OCI-LY3 (cell line): ENCODE measurements around the gene PXN.
"Not testable (repeated sequence)": the region's sequence is repeated elsewhere in the genome, so short reads cannot be mapped to it uniquely, and the experiment has no call there.

ENCODE experiments used
- H2AFZ ChIP-seq: fragments of 200-600, 300-600 bp; shearing (Covaris generic); 2 replicates; pipeline ENCODE4 v1.6.0; 2014; ENCODE audit warnings: antibody characterized with exemption, low read depth, low read length
- H3K27ac ChIP-seq: fragments of 200-600, 300-600 bp; sonication (generic); 2 replicates; pipeline ENCODE4 v1.5.1; 2014; ENCODE audit warnings: mild to moderate bottlenecking, low read length, moderate library complexity, mixed read lengths
- H3K27me3 ChIP-seq: fragments of 200-600, 300-600 bp; sonication (generic); 2 replicates; pipeline ENCODE4 v1.6.1; 2014; ENCODE audit warnings: low read depth, low read length, mixed read lengths
- H3K36me3 ChIP-seq: fragments of 200-600, 300-600 bp; sonication (generic); replicated peaks from 2 replicates; pipeline ENCODE3; 2014; ENCODE audit warnings: low read depth, low read length, mixed read lengths
- H3K4me1 ChIP-seq: fragments of 300-600, 200-600 bp; sonication (generic); 2 replicates; pipeline ENCODE4 v1.6.1; 2014; ENCODE audit warnings: low read length, mixed read lengths
- H3K4me2 ChIP-seq: fragments of 200-600, 300-600 bp; sonication (generic); 2 replicates; pipeline ENCODE4 v1.6.1; 2014; ENCODE audit warnings: low read length, mixed read lengths
- H3K4me3 ChIP-seq: fragments of 300-600, 200-600 bp; sonication (generic); 2 replicates; pipeline ENCODE4 v1.5.1; 2014; ENCODE audit warnings: antibody characterized with exemption, mild to moderate bottlenecking, low read length, moderate library complexity
- H3K79me2 ChIP-seq: fragments of 300-600, 200-600 bp; shearing (Covaris generic); 2 replicates; pipeline ENCODE4 v1.6.1; 2014; ENCODE audit warnings: mild to moderate bottlenecking, low read length, mixed read lengths
- H3K9ac ChIP-seq: fragments of 300-600, 200-600 bp; shearing (Covaris generic); 2 replicates; pipeline ENCODE4 v1.6.0; 2014; ENCODE audit warnings: mild to moderate bottlenecking, low read length, moderate library complexity
- H3K9me3 ChIP-seq: fragments of 200-600, 300-600 bp; shearing (Covaris generic); 2 replicates; pipeline ENCODE4 v1.6.1; 2014; ENCODE audit warnings: low read length, mixed read lengths; ENCODE audit not compliant: insufficient read depth
- H4K20me1 ChIP-seq: fragments of 200-600, 300-600 bp; sonication (generic); 2 replicates; pipeline ENCODE4 v1.6.1; 2016; ENCODE audit warnings: low read length, mixed read lengths; ENCODE audit not compliant: insufficient read depth
- EZH2phosphoT487 ChIP-seq: fragments of 200-600 bp; shearing (Covaris generic); IDR thresholded peaks from 2 replicates; pipeline ENCODE4 v1.6.1; 2018; ENCODE audit warnings: antibody characterized with exemption, mixed run types, low read depth
- TF ChIP-seq, protein P1 (sequence below): fragments of 200-600, 300-600 bp; sonication (generic); IDR thresholded peaks from 2 replicates; pipeline ENCODE4 v1.5.1; 2014; ENCODE audit warnings: antibody characterized with exemption, low read length, low read depth

The PXN gene

DNA sequence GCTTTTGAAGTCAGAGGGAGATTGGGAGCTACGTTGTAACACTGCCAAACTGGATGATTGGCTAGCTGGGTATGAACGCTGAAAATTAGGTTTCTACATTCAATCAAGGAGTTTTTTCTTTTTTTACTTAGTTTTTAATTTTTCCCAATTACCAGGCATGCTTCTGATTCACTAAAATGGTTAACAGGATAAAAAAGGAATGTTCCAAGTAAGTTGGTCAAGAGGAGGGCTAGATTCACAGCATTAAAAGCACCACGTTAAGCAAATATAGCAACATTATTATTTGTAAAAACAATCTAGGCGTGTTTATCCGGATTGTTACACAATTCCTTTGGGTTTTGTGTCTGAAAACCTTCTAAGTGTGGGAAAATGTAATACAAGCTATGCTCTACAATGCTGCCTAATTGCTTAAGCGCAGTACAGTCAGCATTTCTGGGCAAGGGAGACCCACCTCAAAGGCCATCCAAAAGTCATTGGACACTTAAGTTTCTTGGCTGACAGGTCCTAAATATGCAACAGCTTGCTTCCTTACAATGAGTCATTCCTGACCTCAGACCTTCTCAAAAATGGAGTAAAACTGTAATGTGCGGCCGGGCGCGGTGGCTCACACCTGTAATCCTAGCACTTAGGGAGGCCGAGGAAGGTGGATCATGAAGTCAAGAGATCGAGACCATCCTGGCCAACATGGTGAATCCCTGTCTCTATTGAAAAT is 65.8 kb downstream of the PXN start:
- peaks cover 55% of the 10 kb centered on the region for H3K79me2 ChIP-seq
- H2AFZ ChIP-seq: no peak overlapping the region
- peak overlapping the region; percentile 86 for H3K4me2 ChIP-seq
- H3K27ac ChIP-seq: peak overlapping the region; percentile 74
- H3K4me3 ChIP-seq: peak overlapping the region; percentile 97
- H3K27me3 ChIP-seq: no peaks in the 10 kb centered on the region
- H3K9ac ChIP-seq: peak overlapping the region; percentile 100
- peaks cover 46% of the 10 kb centered on the region for H3K36me3 ChIP-seq
- H3K4me1 ChIP-seq: peaks cover 30% of the 10 kb centered on the region
- peaks cover 23% of the 10 kb centered on the region for H4K20me1 ChIP-seq
- H3K9me3 ChIP-seq: no peaks in the 10 kb centered on the region
- TF ChIP-seq, protein P1, sequence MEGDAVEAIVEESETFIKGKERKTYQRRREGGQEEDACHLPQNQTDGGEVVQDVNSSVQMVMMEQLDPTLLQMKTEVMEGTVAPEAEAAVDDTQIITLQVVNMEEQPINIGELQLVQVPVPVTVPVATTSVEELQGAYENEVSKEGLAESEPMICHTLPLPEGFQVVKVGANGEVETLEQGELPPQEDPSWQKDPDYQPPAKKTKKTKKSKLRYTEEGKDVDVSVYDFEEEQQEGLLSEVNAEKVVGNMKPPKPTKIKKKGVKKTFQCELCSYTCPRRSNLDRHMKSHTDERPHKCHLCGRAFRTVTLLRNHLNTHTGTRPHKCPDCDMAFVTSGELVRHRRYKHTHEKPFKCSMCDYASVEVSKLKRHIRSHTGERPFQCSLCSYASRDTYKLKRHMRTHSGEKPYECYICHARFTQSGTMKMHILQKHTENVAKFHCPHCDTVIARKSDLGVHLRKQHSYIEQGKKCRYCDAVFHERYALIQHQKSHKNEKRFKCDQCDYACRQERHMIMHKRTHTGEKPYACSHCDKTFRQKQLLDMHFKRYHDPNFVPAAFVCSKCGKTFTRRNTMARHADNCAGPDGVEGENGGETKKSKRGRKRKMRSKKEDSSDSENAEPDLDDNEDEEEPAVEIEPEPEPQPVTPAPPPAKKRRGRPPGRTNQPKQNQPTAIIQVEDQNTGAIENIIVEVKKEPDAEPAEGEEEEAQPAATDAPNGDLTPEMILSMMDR: no peak
- TF ChIP-seq EZH2phosphoT487: no peak

DNA sequence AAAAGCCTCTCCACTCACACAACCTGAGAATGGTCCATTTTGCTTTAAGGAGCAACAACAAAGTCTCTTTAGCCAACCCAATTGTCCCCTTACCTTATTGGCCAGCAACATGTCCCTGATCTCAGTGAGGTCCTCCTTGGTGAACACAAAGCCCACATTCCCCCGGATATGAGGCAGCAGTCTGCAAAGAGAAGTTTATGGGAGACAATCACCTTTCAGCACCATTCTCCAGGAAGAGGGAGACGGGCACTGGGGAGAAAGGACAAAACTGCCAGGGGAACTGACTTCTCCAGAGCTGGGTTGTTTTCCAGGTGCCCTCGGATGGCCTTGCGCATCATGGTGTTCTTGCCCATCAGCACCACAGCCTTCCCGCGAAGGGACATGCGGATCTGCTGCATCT is 66.5 kb downstream of the PXN start:
- Histone ChIP-seq H4K20me1 (peaks cover 23% of the 10 kb centered on the region), H3K27ac (peak overlapping the region; percentile 74; the same call in 1 of the 2 replicates), H3K27me3 (no peaks in the 10 kb centered on the region), H3K4me2 (peak overlapping the region; percentile 86), H3K4me1 (peaks cover 30% of the 10 kb centered on the region), H3K9me3 (no peaks in the 10 kb centered on the region), H3K9ac (peak overlapping the region; percentile 100; the same call in 1 of the 2 replicates), H3K79me2 (peaks cover 62% of the 10 kb centered on the region), H3K36me3 (peaks cover 46% of the 10 kb centered on the region), H2AFZ (no peak overlapping the region), H3K4me3 (peak overlapping the region; percentile 97)
- TF ChIP-seq EZH2phosphoT487: no peak
- TF ChIP-seq, protein P1: no peak

DNA sequence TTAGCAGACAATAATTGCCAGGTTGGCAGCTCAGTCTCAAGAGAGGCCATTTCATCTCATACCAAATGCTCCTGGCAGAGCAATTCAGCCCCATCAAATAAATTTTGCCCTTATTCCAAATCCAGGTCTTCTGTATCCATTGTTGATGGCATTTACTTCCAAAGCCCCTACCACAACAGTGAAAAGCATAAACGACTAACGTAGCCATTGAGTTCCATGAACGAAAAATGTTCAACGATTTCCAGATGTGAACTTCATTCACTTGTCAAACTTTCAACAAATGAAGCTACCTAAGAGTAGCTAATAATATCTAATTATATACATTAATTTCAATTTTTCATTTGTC is 68.0 kb downstream of the PXN start:
- Histone ChIP-seq H3K27me3 (no peaks in the 10 kb centered on the region), H3K79me2 (peaks cover 77% of the 10 kb centered on the region), H3K27ac (no peak overlapping the region), H3K4me2 (no peak overlapping the region), H3K9me3 (no peaks in the 10 kb centered on the region), H3K9ac (no peak overlapping the region), H4K20me1 (peaks cover 29% of the 10 kb centered on the region), H3K4me1 (peaks cover 38% of the 10 kb centered on the region), H2AFZ (no peak overlapping the region), H3K4me3 (no peak overlapping the region), H3K36me3 (peaks cover 46% of the 10 kb centered on the region)
- TF ChIP-seq, protein P1: no peak
- no peak for TF ChIP-seq EZH2phosphoT487

DNA sequence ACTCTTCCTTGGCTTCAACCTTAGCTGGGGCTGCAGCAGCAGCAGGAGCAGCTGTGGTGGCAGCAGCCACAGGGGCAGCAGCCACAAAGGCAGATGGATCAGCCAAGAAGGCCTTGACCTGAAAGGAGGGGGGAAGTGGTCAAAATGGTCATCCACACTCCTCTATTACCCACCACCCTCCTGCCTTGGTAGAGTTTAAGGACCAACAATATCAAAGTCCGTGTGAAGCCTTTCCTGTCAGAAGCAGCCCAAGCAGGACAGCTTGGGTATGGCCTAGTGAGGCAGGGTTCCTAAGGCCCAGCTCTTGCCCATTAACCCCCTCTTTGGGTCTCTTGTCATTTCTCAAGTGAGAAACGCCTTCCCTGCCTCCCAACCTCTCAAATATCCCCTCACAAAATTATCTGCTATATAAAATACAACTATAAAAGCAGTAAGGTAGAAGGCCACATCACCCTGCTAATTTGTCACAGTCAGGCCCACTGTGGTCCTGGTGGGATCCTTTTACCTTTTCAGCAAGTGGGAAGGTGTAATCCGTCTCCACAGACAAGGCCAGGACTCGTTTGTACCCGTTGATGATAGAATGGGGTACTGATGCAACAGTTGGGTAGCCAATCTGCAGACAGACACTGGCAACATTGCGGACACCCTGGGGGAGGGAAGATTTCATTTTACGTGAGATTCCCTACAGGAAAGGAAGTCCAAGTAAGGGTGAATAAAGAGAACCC is 68.6 kb downstream of the PXN start:
- H3K4me3 ChIP-seq, H3K9me3 ChIP-seq, H2AFZ ChIP-seq, H3K27me3 ChIP-seq, H3K9ac ChIP-seq, H3K27ac ChIP-seq: not testable (repeated sequence)
- H4K20me1 ChIP-seq: peaks cover 29% of the 10 kb centered on the region
- peak overlapping the region; percentile 12; the same call in 1 of the 2 replicates for H3K4me2 ChIP-seq
- H3K36me3 ChIP-seq: peaks cover 48% of the 10 kb centered on the region
- peaks cover 39% of the 10 kb centered on the region for H3K4me1 ChIP-seq
- peaks cover 77% of the 10 kb centered on the region for H3K79me2 ChIP-seq
